Smooth muscle cell (in vitro differentiated cells): Measurements from ENCODE around the gene PXT1. TPM values are rescaled to one million over a fixed set of nuclear protein-coding genes. Genes with fewer than 3 reads are reported as not detected.

Experiments
- DNase-seq: peaks from one replicate; lab custom pipeline; 2025; ENCODE audit not compliant: unreplicated experiment; lab: John Stamatoyannopoulos, UW
- H2AFZ ChIP-seq: fragments of 200-600 bp; sonication (generic); 2 replicates; pipeline ENCODE4 v1.6.0; 2016; ENCODE audit warnings: antibody characterized with exemption, low read depth, mild to moderate bottlenecking
- H3F3A ChIP-seq: fragments of 200-600 bp; sonication (generic); 2 replicates; pipeline ENCODE4 v1.6.0; 2017; ENCODE audit warnings: antibody characterized with exemption, low read depth
- H3K27ac ChIP-seq: fragments of 200-600 bp; sonication (generic); 2 replicates; pipeline ENCODE4 v1.5.1; 2016; ENCODE audit warnings: low read depth, mild to moderate bottlenecking
- H3K27me3 ChIP-seq: fragments of 200-600 bp; sonication (generic); 2 replicates; pipeline ENCODE4 v1.6.1; 2016; ENCODE audit warnings: low read depth, mild to moderate bottlenecking
- H3K36me3 ChIP-seq: fragments of 200-600 bp; sonication (generic); 2 replicates; pipeline ENCODE4 v1.5.1; 2016; ENCODE audit warnings: low read depth
- H3K4me1 ChIP-seq: fragments of 200-600 bp; sonication (generic); 2 replicates; pipeline ENCODE4 v1.5.1; 2016; ENCODE audit warnings: low read depth
- H3K4me2 ChIP-seq: fragments of 200-600 bp; sonication (generic); 2 replicates; pipeline ENCODE4 v1.6.0; 2016; ENCODE audit warnings: mild to moderate bottlenecking
- H3K4me3 ChIP-seq: fragments of 200-600 bp; sonication (generic); 2 replicates; pipeline ENCODE4 v1.5.1; 2016; ENCODE audit warnings: mild to moderate bottlenecking
- H3K79me2 ChIP-seq: fragments of 200-600 bp; sonication (generic); 2 replicates; pipeline ENCODE4 v1.6.0; 2016; ENCODE audit warnings: low read depth, mild to moderate bottlenecking
- H3K9ac ChIP-seq: fragments of 200-600 bp; sonication (generic); 2 replicates; pipeline ENCODE4 v1.6.0; 2016; ENCODE audit warnings: low read depth
- H3K9me3 ChIP-seq: fragments of 200-600 bp; sonication (generic); replicated peaks from 2 replicates; pipeline ENCODE4 v1.5.1; 2016; ENCODE audit warnings: low read depth
- H4K20me1 ChIP-seq: fragments of 200-600 bp; sonication (generic); 2 replicates; pipeline ENCODE4 v1.6.0; 2016; ENCODE audit warnings: low read depth
- CTCF ChIP-seq: fragments of 200-600 bp; sonication (generic); IDR thresholded peaks from 2 replicates; pipeline ENCODE4 v1.5.1; 2017; ENCODE audit warnings: borderline replicate concordance, mild to moderate bottlenecking, antibody characterized with exemption; ENCODE audit not compliant: insufficient read depth, poor library complexity, severe bottlenecking
- WGBS: methylation state at CpG from one replicate; pipeline ENCODE4 v1.1.7; 2016; ENCODE audit warnings: low lambda C conversion rate; 5-methylcytosine and 5-hydroxymethylcytosine counted together
- polyA plus RNA-seq: library from polyadenylated mRNA; unstranded; fragments of >200 nt; fragmentation: Nextera tagmentation; extraction: Ambion mirVana; gene quantifications from 2 replicates; pipeline ENCODE4 v1.2.1, GENCODE V29; 2016
- total RNA-seq: library from RNA; depleted of rRNA; stranded (reverse); fragments of >200 nt; gene quantifications from 2 replicates; pipeline ENCODE4 v1.2.3, GENCODE V29; 2014

PXT1 gene
- total and polyA plus RNA-seq, 2 experiments from 2014 or later = not detected

GRCh38 chr6:36376742-36377141 lies 65.9 kb downstream of the PXT1 start:
- H4K20me1 ChIP-seq = no peaks in the 10 kb centered on the region
- H3K79me2 ChIP-seq = no peaks in the 10 kb centered on the region
- no peak overlapping the region for H3K9ac ChIP-seq
- no peak overlapping the region for H3K4me3 ChIP-seq
- no peaks in the 10 kb centered on the region for H3K9me3 ChIP-seq
- no peak overlapping the region for H3K4me2 ChIP-seq
- DNase-seq = no peak
- H2AFZ ChIP-seq = no peak overlapping the region
- no peaks in the 10 kb centered on the region for H3K27me3 ChIP-seq
- no peaks in the 10 kb centered on the region for H3K4me1 ChIP-seq
- H3F3A ChIP-seq = no peaks in the 10 kb centered on the region
- WGBS = 83% methylated on average over 8 of the region's 8 CpGs
- no peak for TF ChIP-seq CTCF
- H3K27ac ChIP-seq = no peak overlapping the region
- no peaks in the 10 kb centered on the region for H3K36me3 ChIP-seq

DNA sequence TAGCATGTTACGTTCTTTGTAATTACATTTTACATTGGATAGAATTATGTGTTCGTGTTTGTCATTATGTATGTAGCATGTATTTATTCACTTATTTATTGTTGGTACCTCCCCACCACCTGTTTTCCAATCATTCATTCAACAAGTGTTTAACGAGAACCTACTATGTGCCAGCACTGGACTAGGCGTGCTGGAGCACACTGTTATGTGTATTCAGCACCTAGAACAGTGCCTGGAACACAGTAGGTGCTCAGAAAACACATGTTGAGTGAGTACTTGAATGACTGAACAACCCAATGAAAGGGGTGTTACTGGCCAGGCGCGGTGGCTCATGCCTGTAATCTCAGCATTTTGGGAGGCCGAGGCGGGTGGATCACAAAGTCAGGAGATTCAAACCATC lies 66.5 kb downstream of the PXT1 start:
- Histone ChIP-seq H3K9me3 (no peaks in the 10 kb centered on the region), H3K36me3 (no peaks in the 10 kb centered on the region), H4K20me1 (no peaks in the 10 kb centered on the region), H3K79me2 (no peaks in the 10 kb centered on the region), H2AFZ (no peak overlapping the region), H3K4me1 (no peaks in the 10 kb centered on the region), H3K4me2 (no peak overlapping the region), H3K27me3 (no peaks in the 10 kb centered on the region), H3K27ac (no peak overlapping the region), H3K9ac (no peak overlapping the region), H3K4me3 (no peak overlapping the region), H3F3A (no peaks in the 10 kb centered on the region)
- no peak for TF ChIP-seq CTCF
- 94% methylated on average over 8 of the region's 8 CpGs for WGBS
- no peak for DNase-seq

DNA sequence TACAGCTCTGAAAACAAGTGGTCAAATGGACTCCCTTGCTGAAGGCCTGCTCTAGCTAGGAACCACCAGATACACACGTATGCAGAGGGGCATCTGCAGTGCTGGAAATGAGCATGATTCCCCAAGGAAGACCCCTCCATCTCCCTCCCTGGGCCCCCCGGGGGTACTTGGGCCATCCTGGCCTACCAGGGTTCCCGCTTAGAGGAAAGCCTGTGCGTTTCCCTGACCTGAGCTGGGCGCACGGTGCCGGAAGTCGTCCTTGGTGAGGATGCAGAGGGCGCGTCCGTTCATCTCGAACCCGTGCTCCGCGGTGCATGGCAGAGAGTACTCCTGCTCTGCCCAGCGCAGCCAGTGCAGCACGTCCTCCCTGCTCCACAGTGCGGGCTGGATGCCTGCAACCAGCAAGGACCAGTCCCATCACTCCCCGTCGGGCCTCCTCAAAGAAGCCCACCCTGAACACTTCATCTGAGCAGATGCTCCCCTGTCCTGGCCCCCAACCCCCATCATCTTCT lies 67.0 kb downstream of the PXT1 start:
- H3K9ac ChIP-seq = no peak overlapping the region
- H2AFZ ChIP-seq = no peak overlapping the region
- DNase-seq = no peak
- H3K4me2 ChIP-seq = no peak overlapping the region
- TF ChIP-seq CTCF = no peak
- no peaks in the 10 kb centered on the region for H3K9me3 ChIP-seq
- H3K27ac ChIP-seq = no peak overlapping the region
- no peaks in the 10 kb centered on the region for H3K79me2 ChIP-seq
- H3K27me3 ChIP-seq = no peaks in the 10 kb centered on the region
- H3K36me3 ChIP-seq = no peaks in the 10 kb centered on the region
- no peak overlapping the region for H3K4me3 ChIP-seq
- H4K20me1 ChIP-seq = no peaks in the 10 kb centered on the region
- no peaks in the 10 kb centered on the region for H3F3A ChIP-seq
- H3K4me1 ChIP-seq = no peaks in the 10 kb centered on the region
- 96% methylated on average over 12 of the region's 20 CpGs for WGBS

DNA sequence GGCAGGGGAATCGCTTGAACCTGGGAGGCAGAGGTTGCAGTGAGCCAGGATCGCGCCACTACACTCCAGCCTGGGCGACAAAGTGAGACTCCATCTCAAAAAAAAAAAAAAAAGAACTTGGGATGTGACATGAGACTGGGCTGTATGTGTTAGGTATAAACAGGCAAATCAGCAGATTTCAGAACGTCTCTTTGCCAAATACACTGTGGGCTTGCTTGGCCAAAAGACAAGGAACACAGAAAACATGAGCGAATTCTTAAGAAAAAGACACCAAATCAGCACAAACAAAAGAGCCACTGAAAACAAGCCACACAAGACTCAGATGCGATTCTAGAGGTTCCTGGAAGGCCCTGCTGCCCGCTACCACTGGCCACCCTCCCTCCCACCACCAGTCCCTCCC lies 67.7 kb downstream of the PXT1 start:
- Histone ChIP-seq H3K36me3 (no peaks in the 10 kb centered on the region), H2AFZ (no peak overlapping the region)
- 96% methylated on average over 8 of the region's 8 CpGs for WGBS

More for the DNA sequence above, 67.7 kb downstream of the PXT1 start:
- Histone ChIP-seq H3K4me2 (no peak overlapping the region), H3K4me3 (no peak overlapping the region), H3K79me2 (no peaks in the 10 kb centered on the region), H3K4me1 (no peaks in the 10 kb centered on the region), H4K20me1 (no peaks in the 10 kb centered on the region), H3F3A (no peaks in the 10 kb centered on the region), H3K9me3 (no peaks in the 10 kb centered on the region), H3K27ac (no peak overlapping the region), H3K9ac (no peak overlapping the region), H3K27me3 (no peaks in the 10 kb centered on the region)
- TF ChIP-seq CTCF = no peak
- no peak for DNase-seq
